Heart right ventricle (tissue), 16 donors: ENCODE data around the gene RALGPS1. TPM values are rescaled to one million over a fixed set of nuclear protein-coding genes. Genes with fewer than 3 reads are reported as not detected.
"Not testable (repeated sequence)": the region's sequence is repeated elsewhere in the genome, so short reads cannot be mapped to it uniquely, and the experiment has no call there.

Experiments
- ATAC-seq, 8 donors: fragments of 200-7000 bp; cut with Tn5 transposase; one replicate each; pipeline ENCODE4 v1.9.1; 2020; ENCODE audit warnings: mild to moderate bottlenecking in 8 of 8, moderate library complexity in 8 of 8, moderate number of reproducible peaks in 1 of 8
- DNase-seq, 2 donors: peaks; one replicate each; pipeline ENCODE4 v3.0.0-alpha.2; 2020
- H3K27ac ChIP-seq, 10 donors: fragments of 200-600 bp; sonication (generic) in 2 of 10; one replicate each; pipeline versions ENCODE4 v1.5.0 to v1.8.0; 2020 to 2022; ENCODE audit warnings: mild to moderate bottlenecking in 3 of 10
- H3K27me3 ChIP-seq, 7 donors: fragments of 200-600 bp; one replicate each; pipeline ENCODE4 v1.8.0; 2021 to 2022; ENCODE audit warnings: mild to moderate bottlenecking in 2 of 7
- H3K36me3 ChIP-seq, 9 donors: fragments of 200-600 bp; sonication (generic) in 1 of 9; one replicate each; pipeline versions ENCODE4 v1.5.0 to v1.8.0; 2020 to 2022; ENCODE audit warnings: mild to moderate bottlenecking in 2 of 9
- H3K4me1 ChIP-seq, 9 donors: fragments of 200-600 bp; sonication (generic) in 1 of 9; one replicate each; pipeline versions ENCODE4 v1.5.0 to v1.8.0; 2020 to 2022; ENCODE audit warnings: mild to moderate bottlenecking in 4 of 9
- H3K4me3 ChIP-seq, 10 donors: fragments of 200-600 bp; sonication (generic) in 2 of 10; one replicate each; pipeline versions ENCODE4 v1.5.0 to v1.8.0; 2020 to 2022; ENCODE audit warnings: mild to moderate bottlenecking in 7 of 10, moderate library complexity in 2 of 10
- H3K9me3 ChIP-seq, 11 donors: fragments of 200-600 bp in 10 of 11; sonication (generic) in 2 of 11; one replicate each; pipeline versions ENCODE4 v1.5.0 to v1.8.0; 2013 to 2022; ENCODE audit warnings: mild to moderate bottlenecking in 2 of 11, control low read depth in 1 of 11, moderate library complexity in 1 of 11
- CTCF ChIP-seq, 9 donors: fragments of 200-600 bp; sonication (generic) in 2 of 9; IDR thresholded peaks; one replicate each; pipeline versions ENCODE4 v1.5.0 to v1.8.0; 2021 to 2022; ENCODE audit warnings: antibody characterized with exemption in 9 of 9, mild to moderate bottlenecking in 5 of 9, moderate library complexity in 1 of 9
- WGBS, 2 donors: extraction: QIAGEN DNeasy Blood & Tissue Kit; methylation state at CpG; one replicate each; pipeline ENCODE4 v1.1.7; 2013; ENCODE audit warnings: inconsistent platforms in 1 of 2; 5-methylcytosine and 5-hydroxymethylcytosine counted together
- intact Hi-C, 10 donors: fragments of 100-400 bp; cut with DNase I; formaldehyde crosslinking; loops; one replicate each; pipeline versions ENCODE4 v1.11.1 to v1.14.2; 2022
- polyA plus RNA-seq, 2 donors: library from polyadenylated mRNA; stranded (reverse); fragments of 200-250 nt; gene quantifications; one replicate each; pipeline ENCODE4 v1.2.3, GENCODE V29; 2013
- total RNA-seq, 10 donors: library from RNA; stranded (reverse); fragmentation: NEBNext Ultra II Directional in 3 of 10; extraction: Animal tissue kit (Norgen Biotek cat#: 25700) in 3 of 10; gene quantifications; one replicate each; pipeline versions ENCODE4 v1.2.1 to v1.2.4, GENCODE V29; 2021 to 2023
- donor health status: Arrhythmogenic right ventricular cardiomyopathy.
- donor health status: ischemic (EF 13 %, LVEDD 7.1; RV severe dilation, severe dysfunction).
- donor health status: healthy with polysubstance abuse.
- donor health status: DM: no; HTN: yes; CAD: no.
- donor health status: DM: no; HTN: no; CAD: no.
- donor health status: ischemic (EF 25% LVEDD 6.9; RV normal size, moderate dysfunction).
- donor health status: ischemic (EF 25% LVEDD 5.7; RV mildly dilated, moderate dysfunction).
- donor health status: healthy.
- donor health status: DM: yes; HTN: yes; CAD: no.
- donor health status: Ischemic cardiomyopathy.
- donor health status: ischemic (EF 35%, LVEDD 5.7; RV mildly dilated, moderate dysfunction).
- donor health status: nonischemic (EF 11% LVEDD 7.7; RV severe dilation, severe dysfunction).
- donor health status: DM: yes; HTN: yes; CAD: no.
- donor health status: PGD.
- donor health status: ischemic (EF 29% LVEDD 5.4; RV normal size, mild dysfunction).
- donor health status: nonischemic (EF 23%, LVEDD 6.1; RV moderate dilation, normal function).

Gene RALGPS1
- total and polyA plus RNA-seq, 12 donors: 4.2 to 25.0 (median 16.8) TPM

DNA sequence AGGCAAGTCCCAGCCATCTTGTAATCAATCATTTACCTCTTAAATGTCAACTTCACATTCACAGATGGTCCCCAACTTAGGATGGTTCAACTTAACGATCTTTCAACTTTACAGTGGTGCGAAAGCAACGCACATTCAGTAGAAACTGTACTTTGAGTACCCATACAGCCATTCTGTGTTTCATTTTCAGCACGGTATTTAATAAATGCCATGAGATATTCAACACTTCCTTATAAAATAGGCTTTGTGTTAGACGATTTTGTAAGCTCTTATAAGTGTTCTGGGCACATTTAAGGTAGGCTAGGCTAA lies 254.9 kb downstream of the RALGPS1 start:
- Histone ChIP-seq H3K27me3 (no peaks in the 10 kb centered on the region), H3K4me1 (peaks cover 0 to 16% (median 6%) of the 10 kb centered on the region in 9 donors), H3K27ac (no peak overlapping the region), H3K36me3 (peaks cover 0 to 17% (median 0%) of the 10 kb centered on the region in 9 donors), H3K9me3 (no peaks in the 10 kb centered on the region), H3K4me3 (no peak overlapping the region)
- ATAC-seq (no peak), DNase-seq (no peak)
- no peak for TF ChIP-seq CTCF (IDR thresholded peaks at IDR 0.05)
- intact Hi-C loops: no loop called here
- WGBS, 2 donors: 74 to 75% methylated on average over 5 of the region's 5 CpGs

- Histone ChIP-seq H3K4me3 (no peak overlapping the region), H3K36me3 (peaks cover 0 to 22% (median 0%) of the 10 kb centered on the region in 9 donors), H3K27me3 (no peaks in the 10 kb centered on the region), H3K4me1 (peaks cover 0 to 16% (median 8%) of the 10 kb centered on the region in 9 donors), H3K27ac (no peak overlapping the region), H3K9me3 (no peaks in the 10 kb centered on the region)
- intact Hi-C loops: no loop called here
- TF ChIP-seq CTCF (IDR thresholded peaks at IDR 0.05): no peak
- 90 to 96% methylated on average over 4 of the region's 4 CpGs for WGBS, 2 donors
- ATAC-seq (no peak), DNase-seq (no peak)
Observed at GRCh38 chr9:127170103-127170502, 255.5 kb downstream of the RALGPS1 start.

DNA sequence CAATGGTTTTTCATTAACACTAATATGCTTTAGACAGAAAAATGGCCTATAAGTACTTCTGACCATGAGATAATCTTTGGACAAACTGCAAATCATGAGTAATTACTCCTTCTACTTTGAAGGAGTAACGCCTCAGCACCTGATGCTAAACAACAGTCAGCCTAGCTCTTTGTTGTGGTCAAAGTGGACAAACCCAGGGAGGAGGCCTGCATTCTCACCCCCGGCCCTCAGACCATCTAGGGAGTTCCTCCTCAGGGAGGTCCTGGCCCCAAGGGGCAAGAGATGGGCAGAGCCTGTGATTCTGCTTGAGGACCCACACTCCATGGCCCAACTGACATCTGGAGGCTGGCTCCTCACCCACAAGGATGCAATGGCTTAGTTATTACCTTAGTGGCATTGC lies 256.1 kb downstream of the RALGPS1 start:
- H3K36me3 ChIP-seq: peaks cover 0 to 25% (median 0%) of the 10 kb centered on the region in 9 donors
- H3K27me3 ChIP-seq: no peaks in the 10 kb centered on the region
- no peak for TF ChIP-seq CTCF (IDR thresholded peaks at IDR 0.05)
- intact Hi-C loops: no loop called here
- no peak overlapping the region for H3K4me3 ChIP-seq
- H3K9me3 ChIP-seq: no peaks in the 10 kb centered on the region
- whole genome bisulfite sequencing, 2 donors: 94 to 96% methylated on average over 2 of the region's 2 CpGs
- H3K27ac ChIP-seq: no peak overlapping the region
- no peak for ATAC-seq
- peaks cover 0 to 18% (median 10%) of the 10 kb centered on the region in 9 donors for H3K4me1 ChIP-seq
- no peak for DNase-seq

GRCh38 chr9:127171348-127171747 lies 256.8 kb downstream of the RALGPS1 start:
- WGBS, 2 donors: 97 to 98% methylated on average over 9 of the region's 9 CpGs
- H3K27me3 ChIP-seq, DNase-seq, intact Hi-C loops, H3K9me3 ChIP-seq, H3K27ac ChIP-seq, H3K4me3 ChIP-seq, ATAC-seq: not testable (repeated sequence)
- Histone ChIP-seq H3K36me3 (peaks cover 0 to 25% (median 0%) of the 10 kb centered on the region in 9 donors), H3K4me1 (peaks cover 0 to 23% (median 11%) of the 10 kb centered on the region in 9 donors)

- Histone ChIP-seq H3K4me3 (no peak overlapping the region), H3K27ac (no peak overlapping the region), H3K36me3 (peaks cover 0 to 25% (median 0%) of the 10 kb centered on the region in 9 donors), H3K9me3 (no peaks in the 10 kb centered on the region), H3K27me3 (no peaks in the 10 kb centered on the region), H3K4me1 (peaks cover 0 to 24% (median 11%) of the 10 kb centered on the region in 9 donors)
- ATAC-seq (no peak), DNase-seq (no peak)
- no peak for TF ChIP-seq CTCF (IDR thresholded peaks at IDR 0.05)
- intact Hi-C loops: no loop called here
- 94 to 97% methylated on average over 12 of the region's 12 CpGs for WGBS, 2 donors
Observed at GRCh38 chr9:127172066-127172707, 257.6 kb downstream of the RALGPS1 start.
